GM18861 (cell line): ENCODE data around the gene ARTN.

Experiments
- ATAC-seq: cut with Tn5 transposase; IDR thresholded peaks from one replicate; pipeline ENCODE4 v1.9.1; 2021; ENCODE audit not compliant: unreplicated experiment

Gene ARTN

GRCh38 chr1:43982241-43982640 is 48.6 kb downstream of the ARTN start:
- no peak for ATAC-seq

GRCh38 chr1:43982808-43983207 is 49.2 kb downstream of the ARTN start:
- ATAC-seq: no peak

GRCh38 chr1:43983253-43983899 is 49.8 kb downstream of the ARTN start:
- ATAC-seq: no peak

- ATAC-seq: no peak
Observed at GRCh38 chr1:43984855-43985254, 51.3 kb downstream of the ARTN start.

GRCh38 chr1:43985984-43986595 is 52.5 kb downstream of the ARTN start:
- ATAC-seq: no peak

GRCh38 chr1:43986712-43987111 is 53.1 kb downstream of the ARTN start:
- no peak for ATAC-seq
